Measurements from ENCODE around the gene CARD10.

GRCh38 chr22:37511395-37512104 is 7.7 kb downstream of the CARD10 start:
- TF ChIP-seq CTCF (conservative IDR thresholded peaks at IDR 0.05; ENCODE audit: low read depth, low read length) (no peak), EZH2 (IDR thresholded peaks at IDR 0.05; ENCODE audit: borderline replicate concordance, low read depth, low read length, poor library complexity, severe bottlenecking) (no peak)

Data from A673 (cell line).